Breast epithelium (tissue), 4 donors: ENCODE measurements around the gene PHF21B. TPM values are rescaled to one million over a fixed set of nuclear protein-coding genes. Genes with fewer than 3 reads are reported as not detected.

Source experiments
- DNase-seq, 2 donors: peaks; one replicate each; pipeline ENCODE4 v3.0.0-alpha.2; 2019; ENCODE audit warnings: low spot score in 2 of 2
- H3K27ac ChIP-seq, 2 donors: fragments of 200-600 bp; sonication (generic) in 1 of 2; one replicate each; pipeline ENCODE4 v1.5.1; 2016 to 2019; ENCODE audit warnings: mild to moderate bottlenecking in 1 of 2
- H3K27me3 ChIP-seq, 2 donors: fragments of 200-600 bp; sonication (generic) in 1 of 2; one replicate each; pipeline versions ENCODE4 v1.5.1 to v1.6.0; 2017 to 2019; ENCODE audit warnings: control low read depth in 1 of 2, mild to moderate bottlenecking in 1 of 2
- H3K36me3 ChIP-seq: fragments of 200-600 bp; one replicate; pipeline ENCODE4 v1.5.1; 2019
- H3K4me1 ChIP-seq, 2 donors: fragments of 200-600 bp; sonication (generic); one replicate each; pipeline ENCODE4 v1.5.1; 2016 to 2019; ENCODE audit warnings: control low read depth in 1 of 2
- H3K4me3 ChIP-seq, 3 donors: fragments of 200-600 bp; sonication (generic); 1 replicate in 2 of 3; 2 replicates in 1 of 3; pipeline ENCODE4 v1.5.1; 2016 to 2019; ENCODE audit warnings: mild to moderate bottlenecking in 3 of 3, moderate library complexity in 2 of 3
- H3K9me3 ChIP-seq, 2 donors: fragments of 200-600 bp; sonication (generic) in 1 of 2; one replicate each; pipeline ENCODE4 v1.5.1; 2016 to 2019; ENCODE audit warnings: control low read depth in 1 of 2
- POLR2A ChIP-seq: fragments of 450-650 bp; IDR thresholded peaks from one replicate; pipeline ENCODE4 v1.6.1; 2016; ENCODE audit warnings: antibody characterized with exemption, mild to moderate bottlenecking, moderate library complexity
- POLR2AphosphoS5 ChIP-seq, 3 donors: sonication (generic); formaldehyde crosslinking; IDR thresholded peaks; one replicate each; pipeline ENCODE4 v1.6.1; 2017; ENCODE audit warnings: antibody characterized with exemption in 3 of 3
- intact Hi-C: fragments of 100-400 bp; cut with DNase I; formaldehyde crosslinking; loops from one replicate; pipeline ENCODE4 v1.15.1; 2023; ENCODE audit warnings: low total_unique reads
- total RNA-seq, 3 donors: library from RNA; depleted of rRNA; stranded (reverse); fragments of >200 nt; gene quantifications; one replicate each; pipeline ENCODE4 v1.1.0, GENCODE V29; 2016
- TF ChIP-seq, protein P1 (sequence below), 3 donors: fragments of 450-650 bp; IDR thresholded peaks; one replicate each; pipeline ENCODE4 v1.5.1; 2016 to 2017; ENCODE audit warnings: antibody characterized with exemption in 3 of 3, mild to moderate bottlenecking in 3 of 3, moderate library complexity in 3 of 3

Gene PHF21B
- total RNA-seq, 3 donors from 2014 or later: 3.6 to 4.1 TPM; not detected in 1

DNA sequence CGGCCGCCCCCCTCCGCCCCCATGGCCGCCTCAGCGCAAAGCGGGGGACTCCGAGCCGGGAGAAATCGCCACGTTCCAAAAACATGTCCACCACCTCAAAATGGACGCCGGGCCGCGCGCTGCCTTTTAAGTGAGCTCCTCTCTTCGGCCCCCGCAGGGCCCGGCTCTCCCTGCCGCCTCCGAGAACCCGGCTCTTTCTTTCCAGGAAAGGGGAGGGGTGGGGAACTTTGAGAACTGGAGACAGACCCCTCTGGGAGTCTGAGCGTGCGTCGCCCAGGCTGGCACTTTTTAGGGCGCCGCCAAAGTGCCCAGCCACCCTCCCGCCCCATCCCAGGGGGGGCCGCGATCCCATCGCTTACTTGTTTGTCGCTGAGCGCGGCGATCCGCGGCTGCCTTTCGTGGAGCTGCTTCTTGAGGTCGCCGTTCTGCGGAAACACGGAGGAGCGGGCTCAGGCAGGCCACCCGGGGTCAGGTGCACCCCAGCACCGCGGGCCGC, 1.6 kb downstream of the PHF21B start:
- peak overlapping the region; percentile 73 to 85 for H3K27ac ChIP-seq
- DNase-seq: no peak
- H3K27me3 ChIP-seq: peaks cover 3 to 29% of the 10 kb centered on the region in 2 donors
- peaks cover 0 to 10% of the 10 kb centered on the region in 2 donors for H3K4me1 ChIP-seq
- intact Hi-C loops: no loop called here
- H3K36me3 ChIP-seq: no peaks in the 10 kb centered on the region
- no peaks in the 10 kb centered on the region for H3K9me3 ChIP-seq
- no peak for TF ChIP-seq POLR2A
- no peak for TF ChIP-seq POLR2AphosphoS5 (IDR thresholded peaks at IDR 0.05)
- TF ChIP-seq, protein P1, sequence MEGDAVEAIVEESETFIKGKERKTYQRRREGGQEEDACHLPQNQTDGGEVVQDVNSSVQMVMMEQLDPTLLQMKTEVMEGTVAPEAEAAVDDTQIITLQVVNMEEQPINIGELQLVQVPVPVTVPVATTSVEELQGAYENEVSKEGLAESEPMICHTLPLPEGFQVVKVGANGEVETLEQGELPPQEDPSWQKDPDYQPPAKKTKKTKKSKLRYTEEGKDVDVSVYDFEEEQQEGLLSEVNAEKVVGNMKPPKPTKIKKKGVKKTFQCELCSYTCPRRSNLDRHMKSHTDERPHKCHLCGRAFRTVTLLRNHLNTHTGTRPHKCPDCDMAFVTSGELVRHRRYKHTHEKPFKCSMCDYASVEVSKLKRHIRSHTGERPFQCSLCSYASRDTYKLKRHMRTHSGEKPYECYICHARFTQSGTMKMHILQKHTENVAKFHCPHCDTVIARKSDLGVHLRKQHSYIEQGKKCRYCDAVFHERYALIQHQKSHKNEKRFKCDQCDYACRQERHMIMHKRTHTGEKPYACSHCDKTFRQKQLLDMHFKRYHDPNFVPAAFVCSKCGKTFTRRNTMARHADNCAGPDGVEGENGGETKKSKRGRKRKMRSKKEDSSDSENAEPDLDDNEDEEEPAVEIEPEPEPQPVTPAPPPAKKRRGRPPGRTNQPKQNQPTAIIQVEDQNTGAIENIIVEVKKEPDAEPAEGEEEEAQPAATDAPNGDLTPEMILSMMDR (IDR thresholded peaks at IDR 0.05): no peak
- H3K4me3 ChIP-seq: peak overlapping the region; percentile 42 to 74 (median 62)

DNA sequence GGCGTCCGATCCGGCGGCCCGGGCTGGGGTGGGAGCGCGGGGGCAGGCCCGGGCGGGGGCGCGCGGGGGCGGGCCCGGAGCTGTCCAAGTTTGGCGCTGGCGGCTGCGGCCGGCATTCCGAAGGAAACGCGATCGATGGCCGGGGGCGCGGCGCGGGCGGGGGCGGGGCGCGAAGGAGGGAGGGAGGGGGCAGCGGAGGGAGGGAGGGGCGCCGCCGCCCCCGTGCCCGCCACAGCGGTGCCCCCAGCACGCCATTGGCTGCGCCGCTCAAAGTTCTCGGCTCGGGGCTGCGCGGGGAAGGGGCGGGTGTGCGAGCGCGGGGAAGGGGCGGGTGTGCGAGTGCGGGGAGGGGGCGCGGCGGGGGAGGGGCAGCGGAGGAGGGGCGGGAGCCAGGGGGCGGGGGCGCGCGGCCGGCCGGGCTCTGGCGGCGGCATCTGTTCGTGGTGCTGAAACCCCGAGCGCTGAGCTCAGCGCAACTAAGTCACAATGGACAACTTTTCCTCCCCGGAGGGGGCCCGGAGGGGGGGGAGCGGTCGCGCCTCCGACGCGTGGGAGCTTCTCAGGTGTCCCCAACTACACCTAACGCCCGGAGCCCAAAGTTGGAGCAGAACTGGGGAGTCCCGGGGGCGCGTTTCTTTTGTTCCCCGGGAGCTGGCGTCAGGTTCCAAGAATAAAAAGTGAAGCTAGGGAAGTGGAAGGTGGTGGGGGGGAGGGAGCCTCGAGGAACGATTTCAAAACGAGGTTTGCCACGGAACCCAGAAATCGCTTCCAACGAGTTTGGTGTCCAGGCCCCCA, 2.2 kb downstream of the PHF21B start:
- Histone ChIP-seq H3K4me1 (peaks cover 0 to 10% of the 10 kb centered on the region in 2 donors), H3K27me3 (peaks cover 3 to 23% of the 10 kb centered on the region in 2 donors), H3K9me3 (no peaks in the 10 kb centered on the region), H3K27ac (peak overlapping the region; percentile 73 to 85), H3K4me3 (peak overlapping the region; percentile 42 to 74 (median 62)), H3K36me3 (no peaks in the 10 kb centered on the region)
- intact Hi-C loops: no loop called here
- TF ChIP-seq POLR2A (no peak), POLR2AphosphoS5 (IDR thresholded peaks at IDR 0.05) (no peak)
- TF ChIP-seq, protein P1 (IDR thresholded peaks at IDR 0.05): no peak
- DNase-seq: no peak

DNA sequence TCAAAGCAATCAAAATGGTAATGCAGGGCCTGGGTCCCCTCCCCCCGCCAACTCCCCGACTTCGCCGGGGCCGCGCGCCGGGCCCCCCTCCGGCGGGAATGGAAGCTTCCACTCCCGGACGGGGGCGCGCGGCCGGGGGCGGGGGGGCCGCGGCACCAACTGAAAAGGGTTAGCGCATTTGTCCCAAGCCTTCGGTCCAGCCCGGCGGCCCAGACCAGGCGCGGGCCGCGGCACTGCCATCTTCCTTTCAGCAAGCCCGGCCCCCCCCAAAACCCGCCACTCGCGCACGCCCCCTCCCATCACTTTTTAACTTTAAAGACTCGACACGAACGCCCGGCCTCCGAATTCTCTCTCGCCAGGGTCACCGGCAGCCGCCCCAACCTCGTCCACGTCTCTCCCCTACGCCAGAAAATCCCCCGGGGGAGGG, 2.8 kb downstream of the PHF21B start:
- H3K4me3 ChIP-seq: peak overlapping the region; percentile 42 to 74 (median 62)
- no peaks in the 10 kb centered on the region for H3K36me3 ChIP-seq
- peak in 1 of 2 donors; percentile 33 for DNase-seq
- peaks cover 0 to 10% of the 10 kb centered on the region in 2 donors for H3K4me1 ChIP-seq
- intact Hi-C loops: no loop called here
- peak overlapping the region; percentile 73 to 85 for H3K27ac ChIP-seq
- peaks cover 3 to 17% of the 10 kb centered on the region in 2 donors for H3K27me3 ChIP-seq
- no peaks in the 10 kb centered on the region for H3K9me3 ChIP-seq
- TF ChIP-seq POLR2AphosphoS5 (IDR thresholded peaks at IDR 0.05) (no peak), POLR2A (no peak)
- TF ChIP-seq, protein P1 (IDR thresholded peaks at IDR 0.05): no peak

DNA sequence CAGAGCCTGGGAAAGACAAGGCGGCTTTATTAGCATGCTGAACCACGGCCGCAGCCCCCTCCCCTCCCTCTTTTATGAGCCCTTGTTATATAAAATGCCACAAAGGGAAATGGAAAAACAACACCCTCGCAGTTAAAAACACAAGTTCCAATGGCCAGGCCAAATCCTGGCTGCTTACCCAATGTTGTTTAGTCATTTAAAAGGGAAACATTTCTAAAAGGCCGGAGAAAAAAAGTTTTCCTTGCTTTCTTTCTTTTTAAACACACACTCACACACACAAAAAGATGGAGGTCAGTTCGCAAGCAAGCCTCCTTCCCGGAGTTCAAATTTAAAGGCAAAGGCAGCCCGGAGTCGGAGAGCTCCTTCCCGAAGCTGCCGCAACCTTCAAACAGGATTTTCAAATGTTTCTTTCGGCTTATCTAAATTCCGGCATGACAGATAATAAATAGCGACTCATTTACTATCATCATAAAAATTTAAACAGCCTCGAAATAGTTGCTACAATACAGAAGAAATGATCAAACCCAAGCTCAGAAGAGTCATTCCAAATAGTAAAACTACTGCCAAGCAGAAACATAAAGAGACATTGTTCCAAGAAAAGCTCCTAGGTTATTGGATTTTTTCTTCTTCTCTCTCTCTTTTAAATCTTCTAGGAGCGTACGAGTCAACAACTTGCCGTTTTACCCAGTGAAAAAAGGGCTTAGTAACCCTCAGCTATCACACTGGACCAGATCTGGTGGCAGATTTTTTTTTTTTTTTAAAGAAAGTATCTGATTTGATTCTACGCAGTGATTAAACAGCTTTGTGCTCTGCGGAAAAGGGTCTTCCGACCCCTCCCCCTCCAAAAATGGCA, 3.5 kb downstream of the PHF21B start:
- intact Hi-C loops: no loop called here
- Histone ChIP-seq H3K9me3 (no peaks in the 10 kb centered on the region), H3K36me3 (no peaks in the 10 kb centered on the region), H3K4me1 (peaks cover 0 to 10% of the 10 kb centered on the region in 2 donors), H3K4me3 (peak overlapping the region; percentile 42 to 74 (median 62)), H3K27me3 (peaks cover 3 to 14% of the 10 kb centered on the region in 2 donors), H3K27ac (peak overlapping the region; percentile 73 to 85)
- no peak for DNase-seq
- TF ChIP-seq, protein P1 (IDR thresholded peaks at IDR 0.05): no peak
- TF ChIP-seq POLR2AphosphoS5 (IDR thresholded peaks at IDR 0.05) (no peak), POLR2A (no peak)
